GM23338 (cell line): Measurements from ENCODE around the gene CAMSAP1. TPM values are rescaled to one million over a fixed set of nuclear protein-coding genes. Genes with fewer than 3 reads are reported as not detected.

Experiments
- ATAC-seq: fragments of 200-7000 bp; cut with Tn5 transposase; 3 replicates; pipeline ENCODE4 v1.9.1; 2020
- DNase-seq: peaks from one replicate; pipeline ENCODE4 v3.0.0-alpha.2; 2015; ENCODE audit warnings: low spot score
- H2AFZ ChIP-seq: fragments of 200-600 bp; sonication (generic); 2 replicates; pipeline ENCODE4 v1.8.0; 2016; ENCODE audit warnings: antibody characterized with exemption, mild to moderate bottlenecking, moderate library complexity
- H3F3A ChIP-seq: fragments of 200-600 bp; sonication (generic); replicated peaks from 2 replicates; pipeline ENCODE4 v1.8.0; 2017; ENCODE audit warnings: antibody characterized with exemption, mixed run types, low read depth
- H3K27ac ChIP-seq: fragments of 200-600 bp; sonication (generic); 2 replicates; pipeline ENCODE4 v1.6.1; 2016; ENCODE audit warnings: low read depth
- H3K27me3 ChIP-seq: fragments of 200-600 bp; sonication (generic); 2 replicates; pipeline ENCODE4 v1.8.0; 2016; ENCODE audit warnings: mild to moderate bottlenecking, mixed run types, moderate library complexity; ENCODE audit not compliant: insufficient read depth
- H3K36me3 ChIP-seq: fragments of 200-600 bp; sonication (generic); 2 replicates; pipeline ENCODE4 v1.8.0; 2016; ENCODE audit warnings: mild to moderate bottlenecking; ENCODE audit not compliant: insufficient read depth
- H3K4me1 ChIP-seq: fragments of 200-600 bp; sonication (generic); 2 replicates; pipeline ENCODE4 v1.8.0; 2016; ENCODE audit warnings: mild to moderate bottlenecking, moderate library complexity; ENCODE audit not compliant: insufficient read depth
- H3K4me2 ChIP-seq: fragments of 200-600 bp; sonication (generic); 2 replicates; pipeline ENCODE4 v1.7.1; 2017; ENCODE audit warnings: mixed run types
- H3K4me3 ChIP-seq: fragments of 200-600 bp; sonication (generic); 2 replicates; pipeline ENCODE4 v1.6.1; 2016; ENCODE audit warnings: mixed run types
- H3K79me2 ChIP-seq: fragments of 200-600 bp; sonication (generic); replicated peaks from 2 replicates; pipeline ENCODE4 v1.8.0; 2017; ENCODE audit warnings: mild to moderate bottlenecking; ENCODE audit not compliant: insufficient read depth
- H3K9me2 ChIP-seq: fragments of 200-600 bp; sonication (generic); 2 replicates; pipeline ENCODE4 v1.8.0; 2017; ENCODE audit not compliant: insufficient read depth
- H4K20me1 ChIP-seq: fragments of 200-600 bp; sonication (generic); replicated peaks from 2 replicates; pipeline ENCODE4 v1.8.0; 2017; ENCODE audit warnings: mild to moderate bottlenecking; ENCODE audit not compliant: insufficient read depth
- H3K27ac Mint-ChIP-seq: 2 replicates; pipeline ENCODE4 v1.8.0; 2020; ENCODE audit warnings: inconsistent platforms, mild to moderate bottlenecking, moderate library complexity, mixed read lengths
- H3K27me3 Mint-ChIP-seq: 3 replicates; pipeline ENCODE4 v1.8.0; 2022; ENCODE audit warnings: low read depth, mild to moderate bottlenecking, moderate library complexity, mixed read lengths, inconsistent platforms; ENCODE audit not compliant: insufficient read depth, poor library complexity
- H3K36me3 Mint-ChIP-seq: 3 replicates; pipeline ENCODE4 v1.8.0; 2021; ENCODE audit warnings: low read depth, mild to moderate bottlenecking, inconsistent platforms, moderate library complexity, mixed read lengths
- H3K4me1 Mint-ChIP-seq: 3 replicates; pipeline ENCODE4 v1.8.0; 2020; ENCODE audit warnings: mild to moderate bottlenecking, inconsistent platforms, mixed read lengths
- H3K4me3 Mint-ChIP-seq: 3 replicates; pipeline ENCODE4 v1.8.0; 2021; ENCODE audit warnings: moderate library complexity, mild to moderate bottlenecking, inconsistent platforms, mixed read lengths
- H3K9me3 Mint-ChIP-seq: 3 replicates; pipeline ENCODE4 v1.8.0; 2020; ENCODE audit warnings: moderate library complexity, mild to moderate bottlenecking, inconsistent platforms, mixed read lengths
- EZH2 ChIP-seq: fragments of 200-600 bp; sonication (generic); IDR thresholded peaks from one replicate; pipeline ENCODE4 v1.8.0; 2017; ENCODE audit warnings: antibody characterized with exemption, mild to moderate bottlenecking, low read depth; ENCODE audit not compliant: unreplicated experiment
- EZH2phosphoT487 ChIP-seq: fragments of 200-600 bp; sonication (generic); IDR thresholded peaks from one replicate; pipeline ENCODE4 v1.8.1; 2018; ENCODE audit warnings: antibody characterized with exemption; ENCODE audit not compliant: unreplicated experiment
- JUNB ChIP-seq: IDR thresholded peaks from one replicate; pipeline ENCODE4 v1.6.1; 2016; ENCODE audit warnings: antibody characterized with exemption; ENCODE audit not compliant: unreplicated experiment
- STAT1 ChIP-seq: IDR thresholded peaks from one replicate; pipeline ENCODE4 v1.6.1; 2016; ENCODE audit warnings: antibody characterized with exemption; ENCODE audit not compliant: unreplicated experiment
- polyA plus RNA-seq: library from polyadenylated mRNA; unstranded; fragments of >200 nt; fragmentation: Nextera tagmentation; extraction: Ambion mirVana; gene quantifications from 2 replicates; pipeline ENCODE4 v1.2.1, GENCODE V29; 2016
- total RNA-seq: library from RNA; depleted of rRNA; stranded (reverse); fragments of >200 nt; shearing (Covaris generic); gene quantifications from 2 replicates; pipeline ENCODE4 v1.2.3, GENCODE V29; 2014
- TF ChIP-seq, protein P1 (sequence below), 2 experiments: fragments of 200-600 bp in 1 of 2; sonication (generic) in 1 of 2; conservative IDR thresholded peaks; 2 replicates each; pipeline versions ENCODE4 v1.5.1 to v1.6.1; 2016 to 2017; ENCODE audit warnings: antibody characterized with exemption in 2 of 2, low read depth in 2 of 2, mild to moderate bottlenecking in 2 of 2, moderate library complexity in 1 of 2
- TF ChIP-seq, protein P2 (sequence below): fragments of 250-450 bp; sonication (Bioruptor Pico); IDR thresholded peaks from 2 replicates; pipeline ENCODE4 v1.5.0; 2020; ENCODE audit warnings: mild to moderate bottlenecking, moderate library complexity

The CAMSAP1 gene
- total and polyA plus RNA-seq, 2 experiments from 2014 or later: 6.9 to 75.4 TPM

- Mint-ChIP-seq H3K4me3 (no peak overlapping the region; the same call in 2 of the 3 replicates), H3K27ac (no peak overlapping the region)
- TF ChIP-seq, protein P1, sequence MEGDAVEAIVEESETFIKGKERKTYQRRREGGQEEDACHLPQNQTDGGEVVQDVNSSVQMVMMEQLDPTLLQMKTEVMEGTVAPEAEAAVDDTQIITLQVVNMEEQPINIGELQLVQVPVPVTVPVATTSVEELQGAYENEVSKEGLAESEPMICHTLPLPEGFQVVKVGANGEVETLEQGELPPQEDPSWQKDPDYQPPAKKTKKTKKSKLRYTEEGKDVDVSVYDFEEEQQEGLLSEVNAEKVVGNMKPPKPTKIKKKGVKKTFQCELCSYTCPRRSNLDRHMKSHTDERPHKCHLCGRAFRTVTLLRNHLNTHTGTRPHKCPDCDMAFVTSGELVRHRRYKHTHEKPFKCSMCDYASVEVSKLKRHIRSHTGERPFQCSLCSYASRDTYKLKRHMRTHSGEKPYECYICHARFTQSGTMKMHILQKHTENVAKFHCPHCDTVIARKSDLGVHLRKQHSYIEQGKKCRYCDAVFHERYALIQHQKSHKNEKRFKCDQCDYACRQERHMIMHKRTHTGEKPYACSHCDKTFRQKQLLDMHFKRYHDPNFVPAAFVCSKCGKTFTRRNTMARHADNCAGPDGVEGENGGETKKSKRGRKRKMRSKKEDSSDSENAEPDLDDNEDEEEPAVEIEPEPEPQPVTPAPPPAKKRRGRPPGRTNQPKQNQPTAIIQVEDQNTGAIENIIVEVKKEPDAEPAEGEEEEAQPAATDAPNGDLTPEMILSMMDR (conservative IDR thresholded peaks at IDR 0.05; ENCODE audit: low read depth in 2 of 2): peak; percentile 44 to 73
- TF ChIP-seq JUNB: no peak
Observed at GRCh38 chr9:135924628-135925338, 17.4 kb upstream of the CAMSAP1 start.

DNA sequence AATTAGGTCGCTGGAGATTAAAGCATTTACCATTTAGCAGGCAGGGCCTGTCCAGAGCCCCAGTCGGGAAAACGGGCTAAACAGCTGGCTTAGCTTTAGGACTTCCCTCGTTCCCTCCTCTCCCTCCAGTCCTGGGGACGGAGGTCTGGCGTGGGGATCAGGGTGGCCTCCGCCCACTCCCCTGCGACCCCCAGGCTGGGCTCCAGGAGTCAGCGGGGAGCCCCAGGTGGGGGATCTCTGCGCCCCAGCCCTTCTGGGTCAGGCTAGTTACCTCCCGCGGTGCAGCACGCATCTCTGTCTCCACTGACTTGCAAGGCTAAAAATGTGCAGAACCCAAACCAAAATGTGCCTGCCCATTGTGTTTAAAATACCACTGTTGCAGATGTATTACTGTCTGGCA, 16.2 kb upstream of the CAMSAP1 start:
- Mint-ChIP-seq H3K4me1 (peaks cover 5% of the 10 kb centered on the region; the same call in 1 of the 3 replicates), H3K36me3 (peaks cover 23% of the 10 kb centered on the region), H3K27me3 (peaks cover 21% of the 10 kb centered on the region), H3K27ac (no peak overlapping the region), H3K4me3 (no peak overlapping the region), H3K9me3 (peaks cover 17% of the 10 kb centered on the region)
- Histone ChIP-seq H3F3A (0 out of 2 replicates have a peak, but pooled peaks cover 2% of the 10 kb centered on the region), H3K9me2 (no peaks in the 10 kb centered on the region), H3K4me3 (no peak overlapping the region), H3K4me2 (no peak overlapping the region), H3K27me3 (no peaks in the 10 kb centered on the region), H2AFZ (no peak overlapping the region), H3K4me1 (no peaks in the 10 kb centered on the region), H3K79me2 (no peaks in the 10 kb centered on the region), H3K36me3 (no peaks in the 10 kb centered on the region), H3K27ac (no peak overlapping the region), H4K20me1 (no peaks in the 10 kb centered on the region)
- TF ChIP-seq EZH2phosphoT487: no peak
- no peak for DNase-seq
- no peak for ATAC-seq

More at GRCh38 chr9:135924628-135925338, 17.4 kb upstream of the CAMSAP1 start:
- DNase-seq (peak; percentile 72), ATAC-seq (peak; percentile 31)
- Histone ChIP-seq H3K27me3 (no peaks in the 10 kb centered on the region), H3K36me3 (no peaks in the 10 kb centered on the region), H3K27ac (no peak overlapping the region), H2AFZ (no peak overlapping the region), H4K20me1 (no peaks in the 10 kb centered on the region), H3K79me2 (no peaks in the 10 kb centered on the region), H3K9me2 (no peaks in the 10 kb centered on the region), H3F3A (0 out of 2 replicates have a peak, but pooled peaks cover 2% of the 10 kb centered on the region), H3K4me3 (no peak overlapping the region), H3K4me2 (no peak overlapping the region), H3K4me1 (no peaks in the 10 kb centered on the region)
- Mint-ChIP-seq H3K27me3 (peaks cover 18% of the 10 kb centered on the region), H3K9me3 (peaks cover 4% of the 10 kb centered on the region; the same call in 1 of the 3 replicates), H3K36me3 (peaks cover 13% of the 10 kb centered on the region; the same call in 2 of the 3 replicates), H3K4me1 (peaks cover 5% of the 10 kb centered on the region; the same call in 1 of the 3 replicates)

DNA sequence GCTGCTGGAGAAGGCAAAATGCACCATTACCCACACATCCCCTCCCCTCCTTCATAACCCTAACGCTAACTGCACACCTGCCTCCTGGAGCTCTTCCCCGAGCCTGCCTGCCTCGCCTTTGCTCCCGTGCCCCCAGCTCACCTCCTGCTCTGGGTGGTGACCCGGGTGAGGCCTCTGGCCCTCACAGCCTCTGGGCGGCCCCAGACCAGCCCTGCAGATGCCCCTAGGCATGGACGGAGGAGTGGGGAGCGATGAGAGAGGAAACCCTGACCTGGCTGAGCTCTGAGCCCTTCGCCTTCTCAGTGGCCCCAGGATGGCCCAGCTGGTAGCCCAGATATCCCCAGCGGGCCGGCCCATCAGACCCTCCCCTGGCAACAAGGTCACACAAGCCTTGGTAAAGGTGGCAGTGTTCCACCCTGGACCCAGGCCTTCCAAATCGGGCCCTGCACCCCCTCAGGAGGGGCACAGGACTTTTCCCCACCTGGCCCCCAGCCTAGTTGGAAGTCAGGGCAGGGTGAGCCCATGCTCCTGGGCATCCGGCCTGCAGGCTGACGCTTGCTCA, 14.5 kb upstream of the CAMSAP1 start:
- Mint-ChIP-seq H3K27ac (no peak overlapping the region), H3K9me3 (peaks cover 34% of the 10 kb centered on the region), H3K36me3 (peaks cover 39% of the 10 kb centered on the region), H3K27me3 (peaks cover 22% of the 10 kb centered on the region), H3K4me3 (no peak overlapping the region), H3K4me1 (peaks cover 5% of the 10 kb centered on the region; the same call in 1 of the 3 replicates)
- Histone ChIP-seq H3K27me3 (0 out of 2 replicates have a peak, but pooled peaks cover 3% of the 10 kb centered on the region), H3K4me3 (no peak overlapping the region), H3K9me2 (no peaks in the 10 kb centered on the region), H3K36me3 (peaks cover 6% of the 10 kb centered on the region), H3K27ac (no peak overlapping the region), H2AFZ (no peak overlapping the region), H3K4me2 (no peak overlapping the region), H3K79me2 (no peaks in the 10 kb centered on the region), H3F3A (0 out of 2 replicates have a peak, but pooled peaks cover 2% of the 10 kb centered on the region), H4K20me1 (no peaks in the 10 kb centered on the region), H3K4me1 (no peaks in the 10 kb centered on the region)
- no peak for DNase-seq
- ATAC-seq: no peak
- no peak for TF ChIP-seq STAT1
- TF ChIP-seq, protein P2, sequence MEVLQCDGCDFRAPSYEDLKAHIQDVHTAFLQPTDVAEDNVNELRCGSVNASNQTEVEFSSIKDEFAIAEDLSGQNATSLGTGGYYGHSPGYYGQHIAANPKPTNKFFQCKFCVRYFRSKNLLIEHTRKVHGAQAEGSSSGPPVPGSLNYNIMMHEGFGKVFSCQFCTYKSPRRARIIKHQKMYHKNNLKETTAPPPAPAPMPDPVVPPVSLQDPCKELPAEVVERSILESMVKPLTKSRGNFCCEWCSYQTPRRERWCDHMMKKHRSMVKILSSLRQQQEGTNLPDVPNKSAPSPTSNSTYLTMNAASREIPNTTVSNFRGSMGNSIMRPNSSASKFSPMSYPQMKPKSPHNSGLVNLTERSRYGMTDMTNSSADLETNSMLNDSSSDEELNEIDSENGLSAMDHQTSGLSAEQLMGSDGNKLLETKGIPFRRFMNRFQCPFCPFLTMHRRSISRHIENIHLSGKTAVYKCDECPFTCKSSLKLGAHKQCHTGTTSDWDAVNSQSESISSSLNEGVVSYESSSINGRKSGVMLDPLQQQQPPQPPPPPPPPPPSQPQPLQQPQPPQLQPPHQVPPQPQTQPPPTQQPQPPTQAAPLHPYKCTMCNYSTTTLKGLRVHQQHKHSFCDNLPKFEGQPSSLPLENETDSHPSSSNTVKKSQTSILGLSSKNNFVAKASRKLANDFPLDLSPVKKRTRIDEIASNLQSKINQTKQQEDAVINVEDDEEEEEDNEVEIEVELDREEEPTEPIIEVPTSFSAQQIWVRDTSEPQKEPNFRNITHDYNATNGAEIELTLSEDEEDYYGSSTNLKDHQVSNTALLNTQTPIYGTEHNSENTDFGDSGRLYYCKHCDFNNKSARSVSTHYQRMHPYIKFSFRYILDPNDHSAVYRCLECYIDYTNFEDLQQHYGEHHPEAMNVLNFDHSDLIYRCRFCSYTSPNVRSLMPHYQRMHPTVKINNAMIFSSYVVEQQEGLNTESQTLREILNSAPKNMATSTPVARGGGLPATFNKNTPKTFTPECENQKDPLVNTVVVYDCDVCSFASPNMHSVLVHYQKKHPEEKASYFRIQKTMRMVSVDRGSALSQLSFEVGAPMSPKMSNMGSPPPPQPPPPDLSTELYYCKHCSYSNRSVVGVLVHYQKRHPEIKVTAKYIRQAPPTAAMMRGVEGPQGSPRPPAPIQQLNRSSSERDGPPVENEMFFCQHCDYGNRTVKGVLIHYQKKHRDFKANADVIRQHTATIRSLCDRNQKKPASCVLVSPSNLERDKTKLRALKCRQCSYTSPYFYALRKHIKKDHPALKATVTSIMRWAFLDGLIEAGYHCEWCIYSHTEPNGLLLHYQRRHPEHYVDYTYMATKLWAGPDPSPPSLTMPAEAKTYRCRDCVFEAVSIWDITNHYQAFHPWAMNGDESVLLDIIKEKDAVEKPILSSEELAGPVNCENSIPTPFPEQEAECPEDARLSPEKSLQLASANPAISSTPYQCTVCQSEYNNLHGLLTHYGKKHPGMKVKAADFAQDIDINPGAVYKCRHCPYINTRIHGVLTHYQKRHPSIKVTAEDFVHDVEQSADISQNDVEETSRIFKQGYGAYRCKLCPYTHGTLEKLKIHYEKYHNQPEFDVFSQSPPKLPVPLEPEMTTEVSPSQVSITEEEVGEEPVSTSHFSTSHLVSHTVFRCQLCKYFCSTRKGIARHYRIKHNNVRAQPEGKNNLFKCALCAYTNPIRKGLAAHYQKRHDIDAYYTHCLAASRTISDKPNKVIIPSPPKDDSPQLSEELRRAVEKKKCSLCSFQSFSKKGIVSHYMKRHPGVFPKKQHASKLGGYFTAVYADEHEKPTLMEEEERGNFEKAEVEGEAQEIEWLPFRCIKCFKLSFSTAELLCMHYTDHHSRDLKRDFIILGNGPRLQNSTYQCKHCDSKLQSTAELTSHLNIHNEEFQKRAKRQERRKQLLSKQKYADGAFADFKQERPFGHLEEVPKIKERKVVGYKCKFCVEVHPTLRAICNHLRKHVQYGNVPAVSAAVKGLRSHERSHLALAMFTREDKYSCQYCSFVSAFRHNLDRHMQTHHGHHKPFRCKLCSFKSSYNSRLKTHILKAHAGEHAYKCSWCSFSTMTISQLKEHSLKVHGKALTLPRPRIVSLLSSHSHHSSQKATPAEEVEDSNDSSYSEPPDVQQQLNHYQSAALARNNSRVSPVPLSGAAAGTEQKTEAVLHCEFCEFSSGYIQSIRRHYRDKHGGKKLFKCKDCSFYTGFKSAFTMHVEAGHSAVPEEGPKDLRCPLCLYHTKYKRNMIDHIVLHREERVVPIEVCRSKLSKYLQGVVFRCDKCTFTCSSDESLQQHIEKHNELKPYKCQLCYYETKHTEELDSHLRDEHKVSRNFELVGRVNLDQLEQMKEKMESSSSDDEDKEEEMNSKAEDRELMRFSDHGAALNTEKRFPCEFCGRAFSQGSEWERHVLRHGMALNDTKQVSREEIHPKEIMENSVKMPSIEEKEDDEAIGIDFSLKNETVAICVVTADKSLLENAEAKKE (CRISPR knock-in tag): no peak
- no peak for TF ChIP-seq EZH2
